ENCODE results near the gene TCAIM.
"Not testable (repeated sequence)": the region's sequence is repeated elsewhere in the genome, so short reads cannot be mapped to it uniquely, and the experiment has no call there.

The TCAIM gene

GRCh38 chr3:44416031-44417030 is 77.8 kb downstream of the TCAIM start:
- DNase-seq: no peak

- DNase-seq: not testable (repeated sequence)
Observed at GRCh38 chr3:44418118-44418517, 79.6 kb downstream of the TCAIM start.

GRCh38 chr3:44418549-44418948 is 80.0 kb downstream of the TCAIM start:
- no peak for DNase-seq

GRCh38 chr3:44419116-44419922 is 80.8 kb downstream of the TCAIM start:
- no peak for DNase-seq

- no peak for DNase-seq
Observed at GRCh38 chr3:44419923-44420650, 81.5 kb downstream of the TCAIM start.

GRCh38 chr3:44420676-44421075 is 82.1 kb downstream of the TCAIM start:
- DNase-seq: no peak

GRCh38 chr3:44421280-44421679 is 82.7 kb downstream of the TCAIM start:
- DNase-seq: no peak

- no peak for DNase-seq
Observed at GRCh38 chr3:44424758-44425157, 86.2 kb downstream of the TCAIM start.

GRCh38 chr3:44427683-44428082 is 89.1 kb downstream of the TCAIM start:
- no peak for DNase-seq

- DNase-seq: no peak
Observed at GRCh38 chr3:44428910-44429309, 90.3 kb downstream of the TCAIM start.

GRCh38 chr3:44429459-44429858 is 90.9 kb downstream of the TCAIM start:
- DNase-seq: no peak

- DNase-seq: no peak
Observed at GRCh38 chr3:44430466-44430865, 91.9 kb downstream of the TCAIM start.

- no peak for DNase-seq
Observed at GRCh38 chr3:44434834-44435510, 96.4 kb downstream of the TCAIM start.

- DNase-seq: no peak
Observed at GRCh38 chr3:44436181-44436580, 97.6 kb downstream of the TCAIM start.

- DNase-seq: no peak
Observed at GRCh38 chr3:44437800-44438199, 99.2 kb downstream of the TCAIM start.

- no peak for DNase-seq
Observed at GRCh38 chr3:44439499-44440295, 101.1 kb downstream of the TCAIM start.

GRCh38 chr3:44442596-44443309 is 104.2 kb downstream of the TCAIM start:
- DNase-seq: no peak

- DNase-seq: no peak
Observed at GRCh38 chr3:44444437-44444836, 105.9 kb downstream of the TCAIM start.

GRCh38 chr3:44444896-44445691 is 106.5 kb downstream of the TCAIM start:
- no peak for DNase-seq

- no peak for DNase-seq
Observed at GRCh38 chr3:44445786-44446185, 107.2 kb downstream of the TCAIM start.

All from cortex of kidney (tissue), 1 donor.